ENCODE measurements around the gene TEKT2. TPM values are rescaled to one million over a fixed set of nuclear protein-coding genes. Genes with fewer than 3 reads are reported as not detected.

TEKT2 gene
- total RNA-seq, 1 experiment from 2014 or later = 0.20 TPM

DNA sequence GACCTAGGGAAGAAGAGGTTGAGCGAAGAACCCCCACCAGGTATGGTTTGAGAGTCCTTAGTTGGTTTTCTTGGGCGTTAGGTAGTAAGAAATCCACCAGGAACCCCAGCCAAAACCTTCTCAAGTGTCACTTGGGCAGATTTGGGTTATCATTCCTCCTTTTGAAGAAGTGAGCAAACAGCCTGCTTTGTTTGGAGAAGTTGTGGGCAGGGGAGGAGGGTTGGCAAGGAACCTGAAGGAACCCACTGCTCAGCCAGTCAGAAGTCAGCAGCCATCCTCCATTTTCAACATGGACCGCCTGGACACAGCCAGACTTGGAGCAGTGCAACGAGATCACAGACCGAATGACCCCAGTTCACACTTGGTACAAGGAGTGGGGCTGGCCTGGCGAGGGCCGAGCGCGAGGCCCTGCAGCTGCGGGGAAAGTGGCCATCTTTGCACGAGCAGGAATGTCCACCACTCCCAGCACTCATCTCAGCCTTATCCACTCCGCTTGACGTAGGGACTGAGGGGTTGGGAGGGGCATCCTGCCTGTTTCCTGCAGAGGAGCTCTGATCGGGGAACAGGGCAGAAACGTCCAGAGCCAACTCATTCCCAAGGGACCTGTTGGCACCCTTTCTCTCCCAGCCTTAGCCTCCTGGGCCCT, 12.0 kb downstream of the TEKT2 start:
- Histone ChIP-seq H3K4ac (ENCODE audit: low read depth, low read length) (no peak overlapping the region), H3K27ac (ENCODE audit: insufficient read length, low read depth, low read length) (no peak overlapping the region), H3K9me3 (ENCODE audit: control insufficient read depth, low read depth, low read length) (no peaks in the 10 kb centered on the region), H2BK20ac (ENCODE audit: low read depth, low read length, poor library complexity, severe bottlenecking) (no peak overlapping the region), H3K9ac (ENCODE audit: extremely low read depth, insufficient read length, low read length) (no peak overlapping the region), H3K23ac (ENCODE audit: insufficient read length, low read depth, low read length) (no peak overlapping the region), H3K23me2 (ENCODE audit: insufficient read length, low read depth, low read length, poor library complexity, severe bottlenecking) (no peaks in the 10 kb centered on the region), H4K8ac (replicated peaks; ENCODE audit: insufficient read length, low read depth, low read length) (no peak overlapping the region), H4K5ac (ENCODE audit: insufficient read length, low read depth, low read length) (no peak overlapping the region), H2BK120ac (ENCODE audit: low read depth, low read length, poor library complexity, severe bottlenecking) (no peak overlapping the region), H2BK5ac (ENCODE audit: insufficient read length, low read length) (no peak overlapping the region), H4K91ac (ENCODE audit: insufficient read length, low read depth, low read length) (no peak overlapping the region), H3T11ph (ENCODE audit: low read length) (no peak overlapping the region), H3K4me2 (ENCODE audit: insufficient read depth, insufficient read length, low read length) (no peak overlapping the region), H2AFZ (ENCODE audit: low read length) (no peak overlapping the region), H3K27me3 (ENCODE audit: insufficient read depth, low read length) (no peaks in the 10 kb centered on the region), H3K4me1 (ENCODE audit: insufficient read depth, low read length) (no peaks in the 10 kb centered on the region), H3K18ac (ENCODE audit: insufficient read length, low read depth, low read length) (no peak overlapping the region), H2BK15ac (ENCODE audit: low read depth, low read length) (no peak overlapping the region), H2AK5ac (ENCODE audit: insufficient read length, low read length) (no peak overlapping the region), H3K14ac (ENCODE audit: insufficient read depth, low read length) (no peak overlapping the region), H4K20me1 (ENCODE audit: control insufficient read depth, insufficient read depth, insufficient read length) (no peaks in the 10 kb centered on the region), H3K79me2 (ENCODE audit: insufficient read depth, low read length) (no peaks in the 10 kb centered on the region), H2BK12ac (ENCODE audit: insufficient read length, low read depth, low read length) (no peak overlapping the region), H3K79me1 (ENCODE audit: insufficient read depth, low read depth, low read length, poor library complexity, severe bottlenecking) (no peaks in the 10 kb centered on the region), H3K56ac (ENCODE audit: insufficient read length, low read depth, low read length) (no peak overlapping the region)
- no peaks in the 10 kb centered on the region for H3K9me3 Mint-ChIP-seq
- no peak overlapping the region for H3K4me3 Mint-ChIP-seq
- peaks cover 16 to 19% of the 10 kb centered on the region in 2 experiments for H3K4me1 Mint-ChIP-seq
- H3K36me3 Mint-ChIP-seq (ENCODE audit: insufficient read depth in 1 of 3, low read depth in 3 of 3) = peaks cover 19 to 38% (median 36%) of the 10 kb centered on the region in 3 experiments; a peak in 6 of 7 replicates
- no CpG with 5 or more reads among the region's 15 CpGs for WGBS (ENCODE audit: extremely low coverage, insufficient read length, low lambda C conversion rate)
- TF ChIP-seq, protein P1, sequence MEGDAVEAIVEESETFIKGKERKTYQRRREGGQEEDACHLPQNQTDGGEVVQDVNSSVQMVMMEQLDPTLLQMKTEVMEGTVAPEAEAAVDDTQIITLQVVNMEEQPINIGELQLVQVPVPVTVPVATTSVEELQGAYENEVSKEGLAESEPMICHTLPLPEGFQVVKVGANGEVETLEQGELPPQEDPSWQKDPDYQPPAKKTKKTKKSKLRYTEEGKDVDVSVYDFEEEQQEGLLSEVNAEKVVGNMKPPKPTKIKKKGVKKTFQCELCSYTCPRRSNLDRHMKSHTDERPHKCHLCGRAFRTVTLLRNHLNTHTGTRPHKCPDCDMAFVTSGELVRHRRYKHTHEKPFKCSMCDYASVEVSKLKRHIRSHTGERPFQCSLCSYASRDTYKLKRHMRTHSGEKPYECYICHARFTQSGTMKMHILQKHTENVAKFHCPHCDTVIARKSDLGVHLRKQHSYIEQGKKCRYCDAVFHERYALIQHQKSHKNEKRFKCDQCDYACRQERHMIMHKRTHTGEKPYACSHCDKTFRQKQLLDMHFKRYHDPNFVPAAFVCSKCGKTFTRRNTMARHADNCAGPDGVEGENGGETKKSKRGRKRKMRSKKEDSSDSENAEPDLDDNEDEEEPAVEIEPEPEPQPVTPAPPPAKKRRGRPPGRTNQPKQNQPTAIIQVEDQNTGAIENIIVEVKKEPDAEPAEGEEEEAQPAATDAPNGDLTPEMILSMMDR (conservative IDR thresholded peaks at IDR 0.05) = no peak
- H3K27ac Mint-ChIP-seq = peak overlapping the region in 1 of 3 experiments; percentile 66; a peak in 1 of 7 replicates
- H3K27me3 Mint-ChIP-seq (ENCODE audit: low read depth) = no peaks in the 10 kb centered on the region
- no peak for DNase-seq

All from H9 (cell line).